Umbilical cord (tissue), 2 donors: ENCODE data around the gene SLC27A3. TPM values are rescaled to one million over a fixed set of nuclear protein-coding genes. Genes with fewer than 3 reads are reported as not detected.
"Not testable (repeated sequence)": the region's sequence is repeated elsewhere in the genome, so short reads cannot be mapped to it uniquely, and the experiment has no call there.

ENCODE experiments used
- DNase-seq: peaks from one replicate; pipeline ENCODE4 v3.0.0-alpha.2; 2015; ENCODE audit warnings: low spot score
- total RNA-seq: library from RNA; depleted of rRNA; stranded (reverse); fragments of >200 nt; gene quantifications from one replicate; pipeline ENCODE4 v1.2.3, GENCODE V29; 2014; ENCODE audit warnings: low replicate concordance; ENCODE audit not compliant: insufficient read depth

Gene SLC27A3
- total RNA-seq, 1 donor from 2014 or later, result 22.9 TPM

DNA sequence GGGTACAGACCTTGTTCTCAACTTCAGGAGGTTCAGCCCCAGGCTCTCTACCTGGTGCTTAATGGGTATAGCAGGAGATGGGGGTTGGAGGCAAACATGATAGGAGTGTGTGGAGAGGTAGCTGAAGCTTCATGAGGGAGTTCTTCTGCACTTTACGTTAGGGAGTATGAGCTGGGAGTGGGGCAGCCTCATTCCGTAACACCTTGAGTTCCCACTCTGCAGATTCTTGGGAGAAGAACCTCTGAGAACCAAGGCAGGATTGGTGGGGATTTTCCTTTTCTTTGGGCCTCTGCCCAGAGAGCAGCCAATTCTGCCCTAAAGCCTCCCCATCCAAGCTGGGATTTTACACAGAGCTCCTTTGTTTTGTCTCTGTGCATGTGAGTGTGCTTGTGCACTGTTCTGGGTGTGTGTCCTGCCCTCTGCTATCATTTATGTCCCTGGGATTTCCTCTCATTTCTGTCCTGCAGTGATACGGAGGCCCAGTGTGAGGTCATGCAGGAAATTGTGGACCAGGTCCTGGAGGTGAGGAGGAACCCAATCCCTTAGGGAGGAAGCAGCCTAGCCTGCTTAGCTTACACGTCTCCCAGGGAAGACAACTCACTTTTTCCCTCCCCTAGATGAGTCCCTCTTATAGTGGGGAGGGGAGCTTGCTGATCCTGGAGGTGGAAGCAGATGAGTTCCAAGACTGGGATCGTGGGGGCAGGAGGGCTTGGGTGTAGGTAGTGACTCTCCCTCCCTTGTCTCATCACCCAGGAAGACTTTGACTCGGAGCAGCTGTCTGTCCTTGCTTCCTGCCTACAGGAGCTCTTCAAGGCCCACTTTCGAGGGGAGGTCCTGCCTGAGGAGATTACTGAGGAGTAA is 11.6 kb upstream of the SLC27A3 start:
- DNase-seq, result no peak

GRCh38 chr1:153764310-153764709 is 10.9 kb upstream of the SLC27A3 start:
- DNase-seq, result no peak

DNA sequence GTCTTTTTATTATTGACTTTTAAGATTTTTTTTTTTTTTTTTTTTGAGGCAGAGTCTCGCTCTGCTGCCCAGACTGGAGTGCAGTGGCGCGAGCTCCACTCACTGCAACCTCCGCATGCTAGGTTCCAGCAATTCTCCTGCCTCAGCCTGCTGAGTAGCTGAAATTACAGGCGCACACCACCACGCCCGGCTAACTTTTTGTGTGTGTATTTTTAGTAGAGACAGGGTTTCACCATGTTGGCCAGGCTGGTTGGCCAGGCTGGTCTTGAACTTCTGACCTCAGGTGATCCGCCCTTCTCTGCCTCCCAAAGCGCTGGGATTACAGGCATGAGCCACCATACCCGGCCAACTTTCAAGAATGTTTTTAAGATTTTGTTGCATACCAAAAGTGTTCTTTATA is 8.5 kb upstream of the SLC27A3 start:
- DNase-seq, result not testable (repeated sequence)

DNA sequence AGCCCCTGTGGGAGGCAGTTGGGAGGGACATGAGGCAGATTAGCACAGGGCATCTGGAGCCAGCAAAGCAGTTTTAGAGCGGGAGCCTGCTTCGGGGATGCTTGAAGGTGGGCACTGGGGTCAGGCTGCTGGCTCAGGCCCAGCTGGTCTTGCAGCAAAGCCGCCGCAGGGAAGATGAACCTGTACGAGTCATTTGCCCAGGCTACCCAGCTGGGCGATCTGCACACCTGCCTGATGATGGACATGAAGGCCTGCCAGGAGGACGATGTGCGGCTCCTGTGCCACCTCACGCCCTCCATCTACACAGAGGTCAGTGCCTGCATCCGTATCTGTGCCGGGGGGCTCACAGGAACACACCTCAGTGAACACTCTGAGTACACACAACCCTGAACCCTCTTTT is 7.7 kb upstream of the SLC27A3 start:
- no peak for DNase-seq

GRCh38 chr1:153768316-153769181 is 6.7 kb upstream of the SLC27A3 start:
- DNase-seq, result no peak

DNA sequence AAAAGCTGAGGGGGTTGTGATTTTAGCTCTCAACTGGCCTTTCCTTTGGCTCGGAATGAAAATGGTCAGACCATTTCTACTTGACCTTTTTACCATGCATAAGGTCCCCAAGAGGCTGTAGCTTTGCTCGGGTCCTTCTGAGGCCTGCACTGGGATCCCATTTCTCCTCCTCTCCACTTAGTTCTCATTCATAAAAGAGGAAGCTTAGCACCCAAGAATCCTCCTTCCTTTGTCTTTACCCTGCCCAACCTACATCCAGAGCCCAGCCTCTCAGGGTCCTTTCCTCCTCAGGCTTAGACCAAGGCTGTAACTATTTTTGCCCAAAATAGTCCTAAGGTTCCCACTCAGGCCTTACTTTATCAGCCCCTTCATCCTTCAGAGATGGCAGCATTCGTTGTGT is 6.0 kb upstream of the SLC27A3 start:
- DNase-seq, result no peak

DNA sequence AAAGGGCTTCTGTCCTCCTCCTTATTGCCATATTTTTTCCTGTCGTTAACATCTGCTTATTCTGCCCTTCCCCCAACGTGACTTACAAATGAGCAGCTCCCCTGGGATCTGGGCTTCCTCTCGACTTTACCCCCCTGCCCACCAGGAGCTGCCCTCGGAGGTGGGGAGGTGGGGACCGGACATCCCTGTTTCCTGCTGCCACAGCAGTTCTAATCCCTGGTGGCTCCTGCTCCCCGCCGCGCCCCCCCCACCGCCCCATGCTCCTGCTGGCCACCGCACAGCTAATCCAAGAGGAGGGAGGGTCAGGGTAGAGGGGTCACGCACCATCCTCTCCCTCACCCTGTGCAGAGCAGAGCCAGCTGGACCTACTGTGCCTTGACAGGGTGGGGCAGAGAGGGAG is 4.4 kb upstream of the SLC27A3 start:
- no peak for DNase-seq

GRCh38 chr1:153771261-153771660 is 3.9 kb upstream of the SLC27A3 start:
- no peak for DNase-seq

GRCh38 chr1:153771841-153772593 is 3.2 kb upstream of the SLC27A3 start:
- DNase-seq, result no peak

GRCh38 chr1:153773096-153773921 is 1.9 kb upstream of the SLC27A3 start:
- peak; percentile 37 for DNase-seq

DNA sequence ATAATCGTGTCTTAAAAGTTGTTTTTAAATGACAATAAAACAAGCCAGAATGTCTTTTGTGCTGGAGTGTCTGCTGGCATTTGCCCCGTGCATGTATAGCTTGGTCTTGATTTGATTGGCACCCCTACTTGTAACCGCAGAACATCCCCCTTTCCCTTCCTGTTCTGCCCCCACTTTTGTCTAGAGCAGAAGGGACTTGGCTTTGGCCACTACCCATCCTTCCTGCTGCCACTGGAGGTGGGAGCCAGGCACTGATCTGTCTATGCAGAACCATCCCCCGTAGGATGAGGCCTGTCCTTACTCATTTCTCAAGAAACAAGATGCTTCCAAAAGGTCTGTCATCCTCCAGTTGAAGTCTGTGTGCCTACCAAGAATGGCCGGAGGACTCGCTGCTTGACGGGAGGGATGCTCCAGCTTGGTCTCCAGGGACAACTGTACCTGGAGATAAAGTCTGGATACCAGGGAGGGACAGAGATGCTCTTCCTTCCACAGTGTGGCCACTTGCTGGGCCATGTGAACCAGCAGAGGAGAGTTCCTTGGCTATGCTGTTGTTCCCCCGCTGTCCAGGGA is 1.1 kb upstream of the SLC27A3 start:
- no peak for DNase-seq

DNA sequence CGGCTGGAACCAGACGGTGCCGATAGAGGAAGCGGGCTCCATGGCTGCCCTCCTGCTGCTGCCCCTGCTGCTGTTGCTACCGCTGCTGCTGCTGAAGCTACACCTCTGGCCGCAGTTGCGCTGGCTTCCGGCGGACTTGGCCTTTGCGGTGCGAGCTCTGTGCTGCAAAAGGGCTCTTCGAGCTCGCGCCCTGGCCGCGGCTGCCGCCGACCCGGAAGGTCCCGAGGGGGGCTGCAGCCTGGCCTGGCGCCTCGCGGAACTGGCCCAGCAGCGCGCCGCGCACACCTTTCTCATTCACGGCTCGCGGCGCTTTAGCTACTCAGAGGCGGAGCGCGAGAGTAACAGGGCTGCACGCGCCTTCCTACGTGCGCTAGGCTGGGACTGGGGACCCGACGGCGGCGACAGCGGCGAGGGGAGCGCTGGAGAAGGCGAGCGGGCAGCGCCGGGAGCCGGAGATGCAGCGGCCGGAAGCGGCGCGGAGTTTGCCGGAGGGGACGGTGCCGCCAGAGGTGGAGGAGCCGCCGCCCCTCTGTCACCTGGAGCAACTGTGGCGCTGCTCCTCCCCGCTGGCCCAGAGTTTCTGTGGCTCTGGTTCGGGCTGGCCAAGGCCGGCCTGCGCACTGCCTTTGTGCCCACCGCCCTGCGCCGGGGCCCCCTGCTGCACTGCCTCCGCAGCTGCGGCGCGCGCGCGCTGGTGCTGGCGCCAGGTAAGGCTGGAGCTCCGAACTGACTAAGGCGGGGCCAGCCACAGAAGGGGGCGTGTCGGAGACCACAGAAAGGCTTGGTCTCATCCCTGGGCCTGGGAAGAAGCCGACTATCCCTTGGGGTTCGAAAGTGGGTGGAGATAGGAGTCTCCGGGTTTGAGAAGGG is 486 bp downstream of the SLC27A3 start:
- peak; percentile 77 for DNase-seq

DNA sequence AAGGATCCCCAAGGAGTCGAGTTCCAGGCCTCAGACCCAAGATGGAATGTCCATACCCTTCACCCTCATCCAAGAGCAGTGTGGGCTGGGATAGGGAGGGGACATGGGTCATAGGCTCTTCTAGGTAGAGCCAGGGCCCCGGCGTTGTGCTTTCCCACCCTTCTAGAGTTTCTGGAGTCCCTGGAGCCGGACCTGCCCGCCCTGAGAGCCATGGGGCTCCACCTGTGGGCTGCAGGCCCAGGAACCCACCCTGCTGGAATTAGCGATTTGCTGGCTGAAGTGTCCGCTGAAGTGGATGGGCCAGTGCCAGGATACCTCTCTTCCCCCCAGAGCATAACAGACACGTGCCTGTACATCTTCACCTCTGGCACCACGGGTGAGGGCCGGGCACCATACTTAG is 1.1 kb downstream of the SLC27A3 start:
- no peak for DNase-seq

DNA sequence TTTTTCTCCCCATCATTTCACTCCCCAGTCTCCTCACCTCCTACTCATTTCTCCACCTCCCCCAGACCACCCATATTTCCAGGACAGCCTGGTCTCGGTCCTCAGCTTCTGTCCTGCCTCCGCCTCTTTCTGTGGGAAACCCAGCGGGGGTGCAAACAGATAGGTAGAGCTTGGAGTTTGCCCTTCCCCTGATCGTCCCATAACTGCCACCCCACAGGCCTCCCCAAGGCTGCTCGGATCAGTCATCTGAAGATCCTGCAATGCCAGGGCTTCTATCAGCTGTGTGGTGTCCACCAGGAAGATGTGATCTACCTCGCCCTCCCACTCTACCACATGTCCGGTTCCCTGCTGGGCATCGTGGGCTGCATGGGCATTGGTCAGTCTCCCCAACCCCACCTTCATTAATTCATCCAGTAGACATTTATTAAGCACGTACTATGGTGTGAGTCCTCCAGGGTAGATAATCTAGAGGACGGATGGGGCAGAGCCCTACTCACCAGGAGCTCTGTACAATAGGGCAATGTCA is 1.7 kb downstream of the SLC27A3 start:
- DNase-seq, result no peak

GRCh38 chr1:153777648-153778047 is 2.4 kb downstream of the SLC27A3 start:
- DNase-seq, result no peak

GRCh38 chr1:153778051-153778823 is 3.0 kb downstream of the SLC27A3 start:
- DNase-seq, result no peak

- no peak for DNase-seq
Measured at GRCh38 chr1:153778824-153779519, 3.8 kb downstream of the SLC27A3 start.
